AG08395 (cell line): ENCODE results near the gene BHLHE41.

Experiments
- DNase-seq: peaks from one replicate; pipeline ENCODE4 v3.0.0; 2012; ENCODE audit warnings: mixed read lengths, low spot score

The BHLHE41 gene

GRCh38 chr12:26077915-26078702 is 46.7 kb downstream of the BHLHE41 start:
- DNase-seq, result peak; percentile 22
